Hepatocyte (in vitro differentiated cells): ENCODE results near the gene CNIH2. TPM values are rescaled to one million over a fixed set of nuclear protein-coding genes. Genes with fewer than 3 reads are reported as not detected.

Experiments used
- DNase-seq: peaks from one replicate; pipeline ENCODE4 v3.0.0-alpha.2; 2016; ENCODE audit warnings: low spot score
- H2AFZ ChIP-seq: fragments of 200-600 bp; sonication (generic); 2 replicates; pipeline ENCODE4 v1.6.0; 2016; ENCODE audit warnings: antibody characterized with exemption, mild to moderate bottlenecking
- H3K27ac ChIP-seq: fragments of 200-600 bp; sonication (generic); 2 replicates; pipeline ENCODE4 v1.5.1; 2016; ENCODE audit warnings: mild to moderate bottlenecking
- H3K27me3 ChIP-seq: fragments of 200-600 bp; sonication (generic); 2 replicates; pipeline ENCODE4 v1.6.1; 2016
- H3K36me3 ChIP-seq: fragments of 200-600 bp; sonication (generic); replicated peaks from 2 replicates; pipeline ENCODE4 v1.5.1; 2016; ENCODE audit warnings: low read depth; ENCODE audit not compliant: insufficient read depth
- H3K4me1 ChIP-seq: fragments of 200-600 bp; sonication (generic); 2 replicates; pipeline ENCODE4 v1.5.1; 2016; ENCODE audit warnings: mild to moderate bottlenecking, moderate library complexity; ENCODE audit not compliant: insufficient read depth
- H3K4me2 ChIP-seq: fragments of 200-600 bp; sonication (generic); 2 replicates; pipeline ENCODE4 v1.6.0; 2016
- H3K4me3 ChIP-seq: fragments of 200-600 bp; sonication (generic); 2 replicates; pipeline ENCODE4 v1.5.1; 2016; ENCODE audit warnings: mild to moderate bottlenecking
- H3K79me2 ChIP-seq: fragments of 200-600 bp; sonication (generic); 2 replicates; pipeline ENCODE4 v1.6.0; 2017; ENCODE audit warnings: mild to moderate bottlenecking
- H3K9me2 ChIP-seq: fragments of 200-600 bp; sonication (generic); replicated peaks from 2 replicates; pipeline ENCODE4 v1.6.0; 2017; ENCODE audit warnings: mild to moderate bottlenecking; ENCODE audit not compliant: insufficient read depth
- H3K9me3 ChIP-seq: fragments of 200-600 bp; sonication (generic); 2 replicates; pipeline ENCODE4 v1.5.1; 2016; ENCODE audit warnings: low read depth, mild to moderate bottlenecking
- H4K20me1 ChIP-seq: fragments of 200-600 bp; sonication (generic); 2 replicates; pipeline ENCODE4 v1.6.0; 2016; ENCODE audit warnings: mild to moderate bottlenecking; ENCODE audit not compliant: insufficient read depth, poor library complexity, severe bottlenecking
- CTCF ChIP-seq: fragments of 200-600 bp; sonication (generic); IDR thresholded peaks from 2 replicates; pipeline ENCODE4 v1.5.1; 2016; ENCODE audit warnings: antibody characterized with exemption, mild to moderate bottlenecking; ENCODE audit not compliant: poor library complexity
- EZH2 ChIP-seq: fragments of 200-600 bp; sonication (generic); IDR thresholded peaks from 2 replicates; pipeline ENCODE4 v1.6.1; 2016; ENCODE audit warnings: antibody characterized with exemption, mild to moderate bottlenecking, borderline replicate concordance
- EZH2phosphoT487 ChIP-seq: fragments of 200-600 bp; sonication (generic); IDR thresholded peaks from one replicate; pipeline ENCODE4 v1.6.1; 2018; ENCODE audit warnings: antibody characterized with exemption, mild to moderate bottlenecking, low read depth, moderate library complexity; ENCODE audit not compliant: unreplicated experiment, severe bottlenecking
- WGBS: methylation state at CpG from one replicate; pipeline ENCODE4 v1.1.6; 2016; ENCODE audit warnings: low lambda C conversion rate; ENCODE audit errors: missing lambda C conversion rate; 5-methylcytosine and 5-hydroxymethylcytosine counted together
- polyA plus RNA-seq: library from polyadenylated mRNA; unstranded; fragments of >200 nt; fragmentation: Nextera tagmentation; extraction: Ambion mirVana; gene quantifications from 2 replicates; pipeline ENCODE4 v1.2.1, GENCODE V29; 2016
- total RNA-seq: library from RNA; depleted of rRNA; stranded (reverse); fragments of >200 nt; gene quantifications from 2 replicates; pipeline ENCODE4 v1.2.3, GENCODE V29; 2014

Gene CNIH2
- total and polyA plus RNA-seq, 2 experiments from 2014 or later: 1.7 to 6.2 TPM

GRCh38 chr11:66239998-66240780 lies 37.8 kb upstream of the CNIH2 start:
- H3K36me3 ChIP-seq: no peaks in the 10 kb centered on the region
- H3K9me3 ChIP-seq: no peaks in the 10 kb centered on the region
- H3K27ac ChIP-seq: no peak overlapping the region
- no peaks in the 10 kb centered on the region for H3K9me2 ChIP-seq
- WGBS: 93% methylated on average over 25 of the region's 25 CpGs
- no peaks in the 10 kb centered on the region for H3K27me3 ChIP-seq
- no peak for DNase-seq
- no peak overlapping the region for H3K4me3 ChIP-seq
- no peaks in the 10 kb centered on the region for H3K79me2 ChIP-seq
- H3K4me2 ChIP-seq: no peak overlapping the region
- H4K20me1 ChIP-seq: no peaks in the 10 kb centered on the region
- no peak overlapping the region for H2AFZ ChIP-seq
- TF ChIP-seq EZH2 (no peak), CTCF (no peak)
- H3K4me1 ChIP-seq: no peaks in the 10 kb centered on the region

- Histone ChIP-seq H3K4me1 (no peaks in the 10 kb centered on the region), H3K9me2 (no peaks in the 10 kb centered on the region), H3K4me2 (no peak overlapping the region), H4K20me1 (no peaks in the 10 kb centered on the region), H3K27me3 (no peaks in the 10 kb centered on the region), H2AFZ (no peak overlapping the region), H3K36me3 (no peaks in the 10 kb centered on the region), H3K4me3 (no peak overlapping the region), H3K79me2 (no peaks in the 10 kb centered on the region), H3K27ac (no peak overlapping the region), H3K9me3 (no peaks in the 10 kb centered on the region)
- TF ChIP-seq CTCF: no peak
- no peak for TF ChIP-seq EZH2
- TF ChIP-seq EZH2phosphoT487: no peak
- WGBS: 88% methylated on average over 9 of the region's 9 CpGs
- DNase-seq: no peak
These were observed 37.2 kb upstream of the CNIH2 start for GRCh38 chr11:66240781-66241136.

- H4K20me1 ChIP-seq: no peaks in the 10 kb centered on the region
- H3K27ac ChIP-seq: no peak overlapping the region
- no peaks in the 10 kb centered on the region for H3K36me3 ChIP-seq
- 96% methylated on average over 14 of the region's 14 CpGs for WGBS
- no peaks in the 10 kb centered on the region for H3K9me2 ChIP-seq
- H3K9me3 ChIP-seq: no peaks in the 10 kb centered on the region
- TF ChIP-seq CTCF: no peak
- H2AFZ ChIP-seq: no peak overlapping the region
- H3K4me1 ChIP-seq: no peaks in the 10 kb centered on the region
- no peak for DNase-seq
- H3K4me3 ChIP-seq: no peak overlapping the region
- no peaks in the 10 kb centered on the region for H3K79me2 ChIP-seq
- no peak overlapping the region for H3K4me2 ChIP-seq
- H3K27me3 ChIP-seq: no peaks in the 10 kb centered on the region
These were observed 35.7 kb upstream of the CNIH2 start for GRCh38 chr11:66242095-66242765.
